Embryonic facial prominence (tissue), 1 donor: ENCODE data around the gene GPALPP1.
"Not testable (repeated sequence)": the region's sequence is repeated elsewhere in the genome, so short reads cannot be mapped to it uniquely, and the experiment has no call there.

Source experiments
- DNase-seq: peaks from one replicate; pipeline ENCODE4 v3.0.0-alpha.2; 2016; ENCODE audit errors: extremely low spot score

Gene GPALPP1, protein sequence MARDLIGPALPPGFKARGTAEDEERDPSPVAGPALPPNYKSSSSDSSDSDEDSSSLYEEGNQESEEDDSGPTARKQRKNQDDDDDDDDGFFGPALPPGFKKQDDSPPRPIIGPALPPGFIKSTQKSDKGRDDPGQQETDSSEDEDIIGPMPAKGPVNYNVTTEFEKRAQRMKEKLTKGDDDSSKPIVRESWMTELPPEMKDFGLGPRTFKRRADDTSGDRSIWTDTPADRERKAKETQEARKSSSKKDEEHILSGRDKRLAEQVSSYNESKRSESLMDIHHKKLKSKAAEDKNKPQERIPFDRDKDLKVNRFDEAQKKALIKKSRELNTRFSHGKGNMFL

DNA sequence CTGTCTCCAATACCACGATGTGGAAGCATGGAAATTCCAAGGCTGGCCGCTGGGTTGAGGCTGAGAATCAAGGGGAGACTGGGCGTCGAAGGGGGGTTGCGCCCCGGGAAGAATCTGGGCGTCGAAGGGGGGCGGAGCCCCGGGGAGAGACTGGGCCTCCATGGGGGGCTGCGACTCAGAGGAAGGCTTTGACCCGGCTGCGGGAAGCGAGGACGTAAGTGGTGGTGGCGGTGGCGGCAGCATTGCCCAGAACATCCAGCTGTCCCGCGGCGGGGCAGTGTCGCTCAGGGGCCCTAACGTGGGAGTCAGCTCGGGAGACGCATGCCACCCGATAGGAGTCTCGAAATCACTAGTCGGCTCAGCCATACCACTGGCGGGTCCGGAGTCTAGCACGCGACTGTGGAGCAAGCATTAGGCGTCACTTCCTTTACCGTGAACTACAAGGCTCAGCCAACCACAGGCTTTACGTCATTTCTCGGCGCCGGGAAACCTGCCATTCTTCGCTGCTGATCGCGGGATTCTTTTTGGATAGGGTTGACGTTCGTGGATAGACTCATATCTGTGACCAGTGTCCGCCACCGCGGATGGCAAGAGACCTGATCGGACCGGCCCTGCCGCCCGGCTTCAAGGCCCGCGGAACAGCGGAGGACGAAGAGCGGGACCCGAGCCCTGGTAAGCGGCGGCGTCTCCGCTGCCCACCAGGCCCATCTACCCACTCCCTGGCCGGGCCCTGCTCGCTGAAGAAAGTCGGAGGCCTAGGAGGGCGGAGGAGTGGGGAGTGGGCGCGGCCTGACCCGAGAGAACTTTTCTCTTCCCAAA, at the start of gene GPALPP1, which contains the start of gene NUFIP1:
Gene GPALPP1 (plus strand): TSS at position 468 of the 819 bp plus-strand sequence. CDS start 117 bp downstream, at position 585.
Gene NUFIP1 (minus strand): TSS at position 401 of the 819 bp plus-strand sequence. CDS start 35 bp downstream, at position 366.
- DNase-seq = peak; percentile 96

DNA sequence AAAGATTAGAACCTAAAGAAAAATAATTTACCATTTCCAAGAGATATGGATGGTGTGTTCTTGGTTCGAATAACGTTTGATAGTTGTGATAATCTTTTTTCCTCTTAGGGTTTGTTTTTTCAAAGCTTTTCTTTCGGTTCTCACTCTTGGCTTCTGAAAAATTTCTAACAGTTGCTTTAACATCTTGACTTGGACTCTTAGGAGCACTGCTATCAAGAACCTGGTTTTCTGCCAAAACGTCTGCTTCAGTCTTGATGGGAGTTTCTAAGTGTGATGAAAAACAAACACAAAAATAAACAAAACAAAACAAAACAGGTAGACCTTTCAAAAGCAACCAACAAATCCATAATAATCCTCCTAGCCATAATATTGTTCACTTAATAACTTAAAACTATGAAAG, 45.9 kb upstream of the GPALPP1 start:
- DNase-seq = not testable (repeated sequence)

DNA sequence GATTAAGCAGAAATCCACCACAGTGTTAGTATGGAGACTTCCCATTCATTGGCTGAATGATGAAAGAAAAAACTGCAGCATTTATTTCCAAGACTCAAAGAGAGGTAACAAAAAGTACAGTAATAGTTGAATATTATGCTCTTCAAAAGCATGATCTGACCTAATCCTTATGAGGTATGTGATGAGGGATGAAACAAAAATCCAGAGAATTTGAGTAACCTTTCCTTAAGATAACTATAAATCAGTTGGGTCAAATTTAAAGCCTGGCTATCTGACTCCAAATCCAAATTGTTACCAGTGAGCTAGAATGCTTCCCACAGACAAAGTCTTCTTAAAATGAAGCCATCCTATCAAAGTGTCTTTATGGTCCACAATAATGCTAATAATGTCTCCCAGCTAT, 38.2 kb upstream of the GPALPP1 start:
- no peak for DNase-seq

DNA sequence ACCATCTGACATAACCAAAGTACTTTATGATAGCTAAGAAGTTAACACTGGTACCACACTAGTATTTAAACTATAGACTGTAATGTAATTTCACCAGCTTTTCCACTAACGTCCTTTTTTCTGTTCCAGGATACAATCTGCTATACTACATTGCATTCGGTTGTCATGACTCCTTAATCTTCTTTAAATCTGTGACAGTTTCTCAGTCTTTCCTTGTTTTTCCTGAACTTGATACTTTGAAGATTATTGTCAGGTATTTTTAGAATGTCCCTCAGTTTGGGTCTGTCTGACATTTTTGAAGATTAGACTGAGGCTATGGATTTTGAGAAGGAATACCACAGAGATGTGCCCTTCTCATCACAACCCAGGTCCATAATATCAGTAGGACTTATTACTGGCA, 36.7 kb upstream of the GPALPP1 start:
- no peak for DNase-seq

DNA sequence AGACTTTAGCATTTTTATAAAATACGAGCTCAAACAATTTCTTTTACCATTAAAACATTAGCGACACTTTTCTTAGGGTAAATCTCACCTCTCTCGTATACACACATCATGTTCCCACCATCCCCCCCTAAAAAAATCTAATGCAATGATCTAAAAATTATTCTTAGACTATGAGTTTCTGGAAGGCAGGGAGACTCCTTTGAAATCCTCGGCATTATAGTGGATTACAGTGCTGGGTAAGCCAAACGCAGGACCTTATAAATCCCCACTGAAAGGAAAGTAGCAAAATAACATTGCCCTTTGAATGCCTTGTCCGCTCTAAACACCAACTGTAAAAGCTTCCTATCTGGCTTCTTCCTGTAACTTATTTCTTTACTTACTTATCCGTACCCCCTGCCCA, 35.1 kb upstream of the GPALPP1 start:
- no peak for DNase-seq

DNA sequence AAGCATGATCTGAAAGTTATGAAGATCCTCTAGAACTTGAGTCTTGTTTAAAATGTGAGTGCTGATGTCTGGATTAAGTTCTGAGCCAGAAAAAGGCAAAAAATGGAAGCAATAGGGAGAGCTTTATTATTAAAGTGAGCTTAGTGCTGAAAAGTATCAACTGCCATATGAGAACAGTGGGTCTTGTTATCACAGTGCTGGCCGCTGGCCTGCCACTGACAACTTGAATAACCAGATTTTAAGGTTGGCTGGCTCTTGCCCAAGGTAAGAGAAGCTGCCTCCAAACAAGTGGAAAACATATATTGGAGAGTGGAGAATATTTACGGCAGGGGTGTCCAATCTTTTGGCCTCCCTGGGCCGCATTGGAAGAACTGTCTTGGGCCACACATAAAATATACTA, 33.9 kb upstream of the GPALPP1 start:
- DNase-seq = no peak

DNA sequence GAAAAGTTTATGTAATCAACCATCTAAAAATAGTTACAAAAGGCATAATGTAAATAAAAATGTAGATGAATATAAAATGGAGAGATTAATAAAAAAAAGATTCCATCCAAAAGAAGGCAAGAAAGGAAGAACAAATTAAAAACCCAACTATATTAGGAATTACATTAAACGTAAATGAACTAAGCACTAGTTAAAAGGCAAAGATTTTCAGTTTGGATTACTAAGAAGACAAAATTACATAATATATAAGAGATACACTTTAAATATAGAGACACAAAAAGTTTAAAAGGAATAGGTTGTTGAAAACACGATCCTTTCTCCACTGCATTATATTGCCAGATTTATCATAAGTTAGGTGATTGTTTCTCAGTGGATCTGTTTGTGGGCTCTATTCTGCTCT, 27.3 kb upstream of the GPALPP1 start:
- no peak for DNase-seq

DNA sequence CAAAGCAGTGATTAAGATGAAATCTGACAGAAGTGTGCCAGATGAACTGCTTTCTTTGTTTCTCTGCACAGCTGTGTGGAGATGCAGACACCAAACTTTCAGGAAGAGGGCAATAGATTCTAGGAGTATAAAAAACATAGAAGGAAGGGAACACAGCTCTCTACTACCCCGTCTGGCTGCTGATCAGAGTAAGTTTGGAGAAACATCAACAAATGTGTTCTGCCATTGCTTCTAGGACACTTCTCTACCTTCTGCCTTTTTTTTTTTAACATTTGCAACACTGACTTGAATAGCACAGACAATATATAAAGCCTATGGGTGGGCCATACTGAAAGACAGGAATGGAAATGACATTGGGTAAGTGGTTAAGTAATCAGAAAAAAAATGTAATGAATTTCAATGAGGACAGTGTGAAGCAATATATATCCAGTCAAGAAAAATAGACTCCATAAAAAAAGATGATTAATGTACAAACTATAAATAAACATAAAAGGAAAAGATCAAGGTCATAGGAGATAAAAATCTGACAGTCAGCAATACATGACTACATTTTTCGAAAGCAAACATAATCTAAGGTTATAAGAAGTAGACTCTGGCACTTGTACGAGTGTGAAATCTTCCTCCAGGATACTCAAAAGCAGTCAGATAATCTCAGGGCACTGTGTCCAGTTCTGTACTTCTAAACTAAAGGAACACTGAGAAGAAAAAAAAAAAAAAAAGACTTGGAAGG, 21.5 kb upstream of the GPALPP1 start:
- no peak for DNase-seq

DNA sequence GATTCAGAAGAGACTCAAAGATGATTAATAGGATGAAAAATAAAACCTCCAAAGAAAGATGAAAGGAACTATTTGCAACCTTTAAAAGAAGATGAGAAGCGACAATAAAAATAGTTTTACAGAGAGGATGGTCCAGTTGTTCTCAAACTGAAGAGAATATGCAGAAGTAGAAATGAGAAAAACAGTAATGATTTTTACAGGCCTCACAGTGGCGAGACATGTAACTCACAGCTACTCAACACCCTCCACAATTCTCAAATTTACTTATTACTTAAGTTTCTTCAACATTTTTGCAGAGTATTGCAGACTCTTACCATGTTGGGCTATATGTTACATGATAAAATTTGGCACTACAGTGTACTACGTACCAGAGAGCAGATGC, 20.9 kb upstream of the GPALPP1 start:
- DNase-seq = no peak

DNA sequence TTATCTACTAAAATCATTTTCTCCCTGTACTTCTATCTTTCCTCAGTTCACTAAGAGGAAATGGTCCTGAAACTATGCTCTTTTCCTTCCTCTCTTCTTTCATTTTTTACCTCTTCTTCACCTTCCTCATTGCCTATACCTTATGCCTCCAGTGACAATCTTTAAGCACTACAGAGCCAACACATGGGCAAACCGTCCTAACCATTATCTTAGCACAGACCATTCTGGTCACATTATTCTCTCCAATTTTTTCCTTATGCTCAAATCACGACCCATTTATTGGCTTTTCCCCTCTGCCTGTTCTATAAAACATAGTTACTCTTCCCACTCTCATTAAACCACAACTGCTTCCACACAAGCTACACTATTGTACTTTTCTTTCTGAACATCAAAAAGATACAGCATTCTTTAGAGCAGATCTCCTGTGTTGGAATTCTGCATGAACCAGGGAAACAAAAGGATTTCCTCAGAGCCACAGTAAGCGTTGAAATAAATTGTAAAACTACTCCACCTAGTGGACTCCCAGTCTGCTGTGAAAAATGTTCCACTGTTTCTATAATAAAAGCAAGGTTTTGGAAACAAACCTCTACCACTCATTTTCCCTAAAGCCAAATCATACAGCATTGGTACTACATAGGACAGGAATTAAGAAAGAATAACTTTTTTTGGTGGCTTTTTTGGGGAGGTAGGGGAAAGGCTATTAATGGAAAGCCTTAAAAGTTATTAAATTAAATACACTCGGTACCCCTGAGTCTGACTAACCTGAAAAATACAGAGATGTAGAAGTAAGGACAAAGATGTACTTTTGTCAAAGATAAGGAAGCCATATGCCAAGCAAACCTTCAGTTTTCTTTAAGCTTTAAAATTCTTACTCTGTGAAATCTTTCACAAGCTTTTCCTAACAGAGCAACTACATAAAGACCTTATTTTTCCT, 19.5 kb upstream of the GPALPP1 start:
- DNase-seq = peak; percentile 80

DNA sequence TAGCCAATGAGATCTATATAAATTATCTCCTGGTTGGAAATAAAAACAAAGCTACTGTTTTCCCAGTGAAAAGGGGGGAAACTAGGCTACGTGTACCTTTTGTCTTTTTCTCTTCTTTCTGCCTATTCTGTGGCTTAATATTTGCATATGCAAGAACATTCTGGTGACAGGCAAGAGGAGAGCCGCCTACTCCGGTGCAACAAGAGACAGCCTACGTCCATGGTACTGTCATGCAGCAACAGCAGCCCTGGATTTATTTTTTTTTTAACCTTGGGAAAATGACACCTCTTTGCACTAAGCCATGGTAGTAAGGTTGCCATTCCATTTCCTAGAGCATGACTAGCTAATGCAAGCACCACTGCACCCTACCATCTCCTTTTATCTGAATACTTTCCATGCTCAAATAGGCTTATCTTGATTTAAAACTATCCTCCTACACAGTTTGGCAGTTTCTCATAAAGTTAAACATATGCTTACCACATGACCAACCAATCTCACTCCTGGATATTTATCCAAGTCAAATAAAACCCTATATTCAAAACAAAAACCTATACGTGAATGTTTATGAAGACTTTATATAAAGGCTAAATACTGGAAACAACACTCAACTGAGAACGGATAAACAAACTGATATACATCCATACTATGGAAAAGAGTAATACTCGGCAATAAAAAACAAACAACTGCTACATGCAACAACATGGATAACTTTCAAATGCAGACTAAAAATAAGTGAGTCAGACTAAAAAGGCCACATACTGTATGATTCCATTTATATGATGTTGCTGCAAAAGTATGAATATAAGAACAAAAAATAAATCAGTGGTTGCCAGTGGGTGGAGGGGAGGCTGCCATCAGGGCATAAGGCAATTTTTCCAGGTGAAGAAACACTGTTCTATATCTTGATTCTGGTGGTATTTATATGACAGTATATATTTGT, 17.4 kb upstream of the GPALPP1 start:
- no peak for DNase-seq

DNA sequence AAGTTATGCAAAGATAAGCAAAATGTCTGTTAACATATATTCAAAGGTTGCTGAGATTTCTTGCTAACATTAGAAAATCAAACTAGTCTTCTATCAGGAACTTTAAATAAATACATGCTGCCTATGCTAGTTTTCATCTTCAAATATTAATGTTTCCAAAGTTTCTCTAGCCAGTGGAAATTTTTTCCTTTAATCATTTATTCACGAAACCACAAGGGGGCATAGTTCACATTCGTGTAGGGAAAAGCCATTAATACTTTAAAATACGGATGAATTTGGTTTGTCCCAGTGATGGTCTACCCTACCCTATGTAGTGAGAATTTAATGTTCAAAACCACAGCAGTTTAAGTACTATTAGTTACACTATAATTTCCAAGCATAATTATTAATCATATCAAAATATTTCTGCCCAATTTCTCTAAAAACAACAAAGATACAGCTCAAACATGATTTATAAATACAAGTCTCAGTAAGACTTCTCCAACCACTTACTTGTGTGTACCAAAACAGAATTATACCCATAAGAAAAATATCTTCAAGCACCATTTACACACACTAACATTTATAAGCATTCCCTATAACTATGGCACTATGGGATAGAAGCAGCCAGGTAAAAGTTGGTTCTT, 16.3 kb upstream of the GPALPP1 start:
- DNase-seq = no peak

DNA sequence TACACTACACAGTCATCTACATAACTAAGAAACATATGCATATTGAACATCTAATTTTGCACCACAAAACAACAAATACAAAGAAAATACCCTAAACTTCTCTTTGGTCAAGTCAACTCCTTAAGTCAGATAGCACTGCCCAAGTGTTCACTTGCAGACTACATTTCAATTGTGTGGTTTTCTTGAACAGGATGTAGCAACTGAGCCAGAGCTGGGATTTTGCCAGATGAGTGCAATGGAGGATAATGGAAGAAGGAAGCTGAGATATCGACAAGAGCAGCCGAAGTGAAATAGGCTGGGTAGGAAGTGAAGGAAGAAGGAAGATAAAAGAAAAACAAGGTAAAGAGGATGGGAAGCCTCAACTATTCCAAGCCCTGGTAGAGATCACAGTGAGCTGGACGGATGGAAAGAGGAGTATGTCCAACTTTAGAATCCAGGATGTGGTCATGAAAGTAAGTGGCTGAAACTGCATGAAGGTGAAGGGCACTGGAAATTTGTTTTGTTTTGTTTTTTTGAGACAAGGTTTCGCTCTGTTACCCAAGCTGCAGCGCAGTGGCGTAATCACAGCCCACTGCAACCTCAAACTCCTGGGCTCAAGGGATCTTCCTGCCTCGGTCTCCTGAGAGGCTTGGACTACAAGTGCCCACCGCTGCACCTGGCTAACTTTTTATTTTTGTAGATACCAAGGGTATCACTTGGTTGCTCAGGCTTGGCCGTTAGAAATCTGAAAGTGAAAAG, 15.1 kb upstream of the GPALPP1 start:
- no peak for DNase-seq

DNA sequence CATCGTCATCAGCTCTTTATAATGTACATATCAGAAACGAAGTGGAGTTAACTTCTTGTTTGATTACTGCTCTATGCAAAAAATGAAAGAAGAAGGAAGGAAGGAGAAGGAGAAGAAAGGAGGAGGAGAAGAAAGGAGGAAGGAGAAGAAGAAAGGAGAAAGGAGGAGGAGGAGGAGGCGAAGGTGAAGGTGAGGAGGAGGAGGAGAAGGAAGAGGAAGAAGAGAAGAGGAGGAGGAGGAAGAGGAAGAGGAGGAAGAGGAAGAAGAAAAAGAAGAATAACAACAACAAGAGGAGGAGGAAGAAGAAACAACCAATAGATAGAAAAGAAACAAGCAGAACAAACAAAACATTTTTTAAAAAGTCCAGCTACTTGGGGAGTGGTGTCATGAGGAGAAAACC, 13.1 kb upstream of the GPALPP1 start:
- no peak for DNase-seq

DNA sequence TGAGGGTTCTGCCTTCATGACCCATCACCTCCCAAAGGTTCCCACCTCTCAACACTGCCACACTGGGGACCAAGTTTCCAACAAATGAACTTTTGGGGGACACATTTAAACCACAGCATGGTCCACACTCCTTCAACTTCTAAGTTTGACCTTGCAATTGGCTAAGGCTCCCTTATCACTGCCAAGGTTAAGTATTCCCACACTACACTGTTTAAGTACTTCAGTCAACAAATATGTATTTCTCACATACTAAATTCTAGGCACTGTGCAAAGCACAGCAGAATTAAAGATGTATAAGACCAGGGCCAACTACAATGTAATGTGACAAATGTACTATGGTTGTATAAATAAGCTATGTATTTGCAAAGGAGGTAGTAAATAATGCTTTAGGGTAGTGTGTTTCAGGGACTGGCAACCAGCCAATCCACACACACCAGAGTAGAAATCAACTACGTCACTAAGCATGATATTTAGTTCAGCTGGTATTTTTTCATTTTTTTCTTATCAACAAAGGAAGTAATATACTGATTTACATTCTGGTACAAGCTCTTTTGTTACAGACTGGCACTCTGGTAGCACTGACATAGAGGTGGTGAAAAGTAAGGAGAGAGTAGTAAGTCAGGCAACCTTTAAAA, 12.3 kb upstream of the GPALPP1 start:
- DNase-seq = no peak

DNA sequence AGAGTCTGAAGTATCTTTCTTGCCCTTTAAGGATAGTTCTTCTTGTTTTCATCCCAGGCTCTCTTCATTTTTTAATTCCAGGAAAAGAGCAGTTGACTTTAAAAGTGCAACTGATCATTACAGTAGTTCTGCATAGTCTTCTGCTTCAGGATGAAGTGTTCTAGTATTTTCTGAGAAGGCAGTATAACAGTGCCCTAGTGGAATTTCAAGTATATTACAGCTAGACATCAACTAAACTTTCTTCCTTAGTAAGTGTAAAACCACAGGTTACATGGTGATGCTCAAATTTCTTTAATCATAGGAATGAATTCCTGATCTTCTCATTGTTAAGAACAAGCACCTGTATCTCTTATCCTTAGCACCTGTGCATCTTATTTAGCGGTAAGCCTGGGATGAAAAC, 11.0 kb upstream of the GPALPP1 start:
- DNase-seq = no peak

DNA sequence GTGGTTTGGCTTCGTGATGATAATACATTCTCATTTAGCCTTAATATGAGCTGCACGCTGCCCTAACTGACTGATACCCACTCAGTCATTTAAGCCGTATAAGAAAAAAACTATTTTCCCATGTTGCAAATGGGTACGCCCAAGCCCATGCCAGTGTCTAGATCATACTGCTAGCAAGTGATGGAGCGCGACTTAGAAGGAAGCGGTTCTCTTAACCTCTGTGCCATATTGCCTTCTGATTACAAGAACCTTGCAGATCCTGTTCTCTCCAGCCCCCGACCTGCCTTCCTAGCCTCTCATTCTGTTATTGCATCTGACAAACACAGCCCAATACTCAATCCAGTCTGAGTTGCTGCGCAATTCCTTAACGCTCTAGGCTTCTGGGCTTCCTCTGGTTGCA, 603 bp downstream of the GPALPP1 start:
- DNase-seq = no peak

DNA sequence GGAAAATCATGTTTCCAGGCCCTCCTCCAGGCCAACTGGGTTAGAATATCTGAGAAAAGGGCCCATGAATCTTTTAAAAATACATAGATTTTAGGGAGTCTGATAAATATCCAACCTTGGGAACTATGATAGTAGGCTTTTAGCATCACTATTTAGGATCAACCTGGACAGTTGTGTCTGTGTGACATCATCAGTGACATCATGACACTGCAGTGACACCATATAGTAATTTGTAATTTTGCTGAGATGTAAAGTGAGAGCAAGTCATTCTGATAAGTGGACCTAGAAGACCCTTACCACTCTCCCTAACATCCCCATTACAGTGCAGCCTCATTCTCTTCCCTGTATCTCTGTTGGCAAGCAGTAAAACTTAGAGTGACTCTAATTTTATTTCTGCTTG, 14.1 kb downstream of the GPALPP1 start:
- DNase-seq = no peak
